SK-N-SH treated with all-trans-retinoic acid at 6 μM for 48 hours (cell line): Measurements from ENCODE around the gene NCL.

Experiments used
- OSR1 ChIP-seq: fragments of 250-450 bp; sonication (Bioruptor Pico); IDR thresholded peaks from 2 replicates; pipeline ENCODE4 v1.8.0; 2022; ENCODE audit warnings: moderate library complexity, mild to moderate bottlenecking, inconsistent platforms
- POU6F1 ChIP-seq: fragments of 250-450 bp; sonication (Bioruptor Pico); IDR thresholded peaks from 2 replicates; pipeline ENCODE4 v1.8.0; 2021; ENCODE audit warnings: low read depth, mild to moderate bottlenecking, moderate library complexity, borderline replicate concordance

- TF ChIP-seq OSR1 (CRISPR knock-in tag): no peak
- no peak for TF ChIP-seq POU6F1
These were observed 18.6 kb upstream of the NCL start for GRCh38 chr2:231482806-231483391.
